Liver (tissue), 3 donors: ENCODE results near the gene FLT1.

Source experiments
- ATF3 ChIP-seq: IDR thresholded peaks from 2 replicates; pipeline ENCODE4 v1.6.1; 2016; ENCODE audit warnings: antibody characterized with exemption
- EGR1 ChIP-seq, 2 donors: IDR thresholded peaks; 2 replicates each; pipeline ENCODE4 v1.6.1; 2016 to 2018; ENCODE audit warnings: antibody characterized with exemption in 2 of 2, low read depth in 2 of 2
- FOXA1 ChIP-seq: IDR thresholded peaks from 2 replicates; pipeline ENCODE4 v1.6.1; 2016; ENCODE audit warnings: antibody characterized with exemption
- FOXA2 ChIP-seq: IDR thresholded peaks from 2 replicates; pipeline ENCODE4 v1.6.1; 2016; ENCODE audit warnings: antibody characterized with exemption
- GABPA ChIP-seq, 2 donors: IDR thresholded peaks in 1 of 2; conservative IDR thresholded peaks in 1 of 2; 2 replicates each; pipeline ENCODE4 v1.6.1; 2016; ENCODE audit warnings: antibody characterized with exemption in 2 of 2, mild to moderate bottlenecking in 1 of 2, moderate library complexity in 1 of 2
- HNF4G ChIP-seq: IDR thresholded peaks from 2 replicates; pipeline ENCODE4 v1.6.1; 2016; ENCODE audit warnings: antibody characterized with exemption
- JUND ChIP-seq, 2 donors: IDR thresholded peaks; 2 replicates each; pipeline ENCODE4 v1.6.1; 2016; ENCODE audit warnings: antibody characterized with exemption in 2 of 2
- MAX ChIP-seq: IDR thresholded peaks from 2 replicates; pipeline ENCODE4 v1.6.1; 2016; ENCODE audit warnings: antibody characterized with exemption
- RXRA ChIP-seq, 2 donors: IDR thresholded peaks; 2 replicates each; pipeline ENCODE4 v1.6.1; 2017 to 2018; ENCODE audit warnings: antibody characterized with exemption in 2 of 2, mild to moderate bottlenecking in 1 of 2
- SP1 ChIP-seq: IDR thresholded peaks from 2 replicates; pipeline ENCODE4 v1.6.1; 2018; ENCODE audit warnings: antibody characterized with exemption, mild to moderate bottlenecking
- TAF1 ChIP-seq: conservative IDR thresholded peaks from 2 replicates; pipeline ENCODE4 v1.6.1; 2016; ENCODE audit warnings: antibody characterized with exemption, mild to moderate bottlenecking
- ZBTB33 ChIP-seq: IDR thresholded peaks from 2 replicates; pipeline ENCODE4 v1.6.1; 2016; ENCODE audit warnings: antibody characterized with exemption
- TF ChIP-seq, protein P1 (sequence below): fragments of 150-350 bp; IDR thresholded peaks from 2 replicates; pipeline ENCODE4 v1.5.1; 2017; ENCODE audit warnings: improper control_type of control experiment, low read depth, low read length; ENCODE audit not compliant: missing input control
- TF ChIP-seq, protein P2 (sequence below): IDR thresholded peaks from 2 replicates; pipeline ENCODE4 v1.6.1; 2016; ENCODE audit warnings: antibody characterized with exemption, mild to moderate bottlenecking
- donor health status: healthy.
- donor health status: healthy.

GRCh38 chr13:28401303-28402056, 93.4 kb downstream of the FLT1 start:
- TF ChIP-seq, protein P1, sequence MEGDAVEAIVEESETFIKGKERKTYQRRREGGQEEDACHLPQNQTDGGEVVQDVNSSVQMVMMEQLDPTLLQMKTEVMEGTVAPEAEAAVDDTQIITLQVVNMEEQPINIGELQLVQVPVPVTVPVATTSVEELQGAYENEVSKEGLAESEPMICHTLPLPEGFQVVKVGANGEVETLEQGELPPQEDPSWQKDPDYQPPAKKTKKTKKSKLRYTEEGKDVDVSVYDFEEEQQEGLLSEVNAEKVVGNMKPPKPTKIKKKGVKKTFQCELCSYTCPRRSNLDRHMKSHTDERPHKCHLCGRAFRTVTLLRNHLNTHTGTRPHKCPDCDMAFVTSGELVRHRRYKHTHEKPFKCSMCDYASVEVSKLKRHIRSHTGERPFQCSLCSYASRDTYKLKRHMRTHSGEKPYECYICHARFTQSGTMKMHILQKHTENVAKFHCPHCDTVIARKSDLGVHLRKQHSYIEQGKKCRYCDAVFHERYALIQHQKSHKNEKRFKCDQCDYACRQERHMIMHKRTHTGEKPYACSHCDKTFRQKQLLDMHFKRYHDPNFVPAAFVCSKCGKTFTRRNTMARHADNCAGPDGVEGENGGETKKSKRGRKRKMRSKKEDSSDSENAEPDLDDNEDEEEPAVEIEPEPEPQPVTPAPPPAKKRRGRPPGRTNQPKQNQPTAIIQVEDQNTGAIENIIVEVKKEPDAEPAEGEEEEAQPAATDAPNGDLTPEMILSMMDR, result no peak
- TF ChIP-seq EGR1 (IDR thresholded peaks at IDR 0.05; ENCODE audit: low read depth in 2 of 2) (no peak), ATF3 (no peak), MAX (no peak), SP1 (no peak), GABPA (IDR thresholded peaks at IDR 0.05 in 1 of 2, conservative IDR thresholded peaks at IDR 0.05 in 1 of 2) (no peak), FOXA2 (no peak), TAF1 (no peak), HNF4G (no peak), FOXA1 (no peak), RXRA (IDR thresholded peaks at IDR 0.05) (no peak), ZBTB33 (no peak), JUND (IDR thresholded peaks at IDR 0.05) (no peak)
- TF ChIP-seq, protein P2, sequence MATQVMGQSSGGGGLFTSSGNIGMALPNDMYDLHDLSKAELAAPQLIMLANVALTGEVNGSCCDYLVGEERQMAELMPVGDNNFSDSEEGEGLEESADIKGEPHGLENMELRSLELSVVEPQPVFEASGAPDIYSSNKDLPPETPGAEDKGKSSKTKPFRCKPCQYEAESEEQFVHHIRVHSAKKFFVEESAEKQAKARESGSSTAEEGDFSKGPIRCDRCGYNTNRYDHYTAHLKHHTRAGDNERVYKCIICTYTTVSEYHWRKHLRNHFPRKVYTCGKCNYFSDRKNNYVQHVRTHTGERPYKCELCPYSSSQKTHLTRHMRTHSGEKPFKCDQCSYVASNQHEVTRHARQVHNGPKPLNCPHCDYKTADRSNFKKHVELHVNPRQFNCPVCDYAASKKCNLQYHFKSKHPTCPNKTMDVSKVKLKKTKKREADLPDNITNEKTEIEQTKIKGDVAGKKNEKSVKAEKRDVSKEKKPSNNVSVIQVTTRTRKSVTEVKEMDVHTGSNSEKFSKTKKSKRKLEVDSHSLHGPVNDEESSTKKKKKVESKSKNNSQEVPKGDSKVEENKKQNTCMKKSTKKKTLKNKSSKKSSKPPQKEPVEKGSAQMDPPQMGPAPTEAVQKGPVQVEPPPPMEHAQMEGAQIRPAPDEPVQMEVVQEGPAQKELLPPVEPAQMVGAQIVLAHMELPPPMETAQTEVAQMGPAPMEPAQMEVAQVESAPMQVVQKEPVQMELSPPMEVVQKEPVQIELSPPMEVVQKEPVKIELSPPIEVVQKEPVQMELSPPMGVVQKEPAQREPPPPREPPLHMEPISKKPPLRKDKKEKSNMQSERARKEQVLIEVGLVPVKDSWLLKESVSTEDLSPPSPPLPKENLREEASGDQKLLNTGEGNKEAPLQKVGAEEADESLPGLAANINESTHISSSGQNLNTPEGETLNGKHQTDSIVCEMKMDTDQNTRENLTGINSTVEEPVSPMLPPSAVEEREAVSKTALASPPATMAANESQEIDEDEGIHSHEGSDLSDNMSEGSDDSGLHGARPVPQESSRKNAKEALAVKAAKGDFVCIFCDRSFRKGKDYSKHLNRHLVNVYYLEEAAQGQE, result no peak
